Measurements from ENCODE around the gene SMIM45.
A peak's percentile ranks its signal among the peaks of the same experiment; 100 is the strongest.

The SMIM45 gene

DNA sequence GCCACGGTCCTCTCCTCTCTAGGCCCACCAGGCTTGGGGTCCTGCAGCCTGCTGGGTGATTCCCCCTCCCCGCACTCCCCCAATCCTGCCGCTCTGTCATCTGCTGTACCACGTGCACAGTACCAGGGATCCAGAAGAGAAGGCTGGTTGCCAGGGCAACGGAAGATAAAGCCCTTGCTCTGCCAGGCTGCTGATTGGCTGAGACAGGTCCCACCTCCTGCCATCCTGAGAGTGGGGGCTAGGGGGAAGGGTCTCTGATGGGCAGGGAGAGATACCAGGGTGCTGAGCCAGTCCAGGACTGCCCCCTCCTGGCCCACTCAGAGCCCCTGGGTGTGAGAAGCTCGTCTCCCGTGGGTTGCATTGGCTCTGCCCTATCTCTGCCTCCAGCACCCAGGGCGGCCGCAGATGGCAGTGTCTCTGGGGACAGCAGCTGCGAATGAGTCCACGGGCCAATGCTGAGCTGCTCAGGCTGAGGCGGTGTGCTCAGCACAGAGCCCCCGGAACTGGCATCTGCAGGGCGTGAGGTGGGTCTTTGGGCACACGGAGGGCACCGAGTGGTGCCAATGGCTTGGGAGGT lies at the start of gene SMIM45:
Gene SMIM45, plus strand, starts transcription at position 253 of the 577 bp plus-strand sequence.
- Mint-ChIP-seq H3K4me1 (peaks cover 21 to 35% (median 32%) of the 10 kb centered on the region in 3 donors), H3K9me3 (no peaks in the 10 kb centered on the region), H3K4me3 (peak within 1 kb of the TSS in 3 of 4 donors; percentile 5 to 86 (median 17)), H3K27me3 (no peaks in the 10 kb centered on the region), H3K36me3 (peaks cover 2% of the 10 kb centered on the region), H3K27ac (peak within 1 kb of the TSS; percentile 31 to 60 (median 46))

GRCh38 chr22:41902932-41903421 lies 49.0 kb upstream of the SMIM45 start:
- H3K36me3 Mint-ChIP-seq, result peaks cover 4% of the 10 kb centered on the region
- H3K27ac Mint-ChIP-seq, result peak overlapping the region in 1 of 3 donors; percentile 81
- H3K9me3 Mint-ChIP-seq, result no peaks in the 10 kb centered on the region
- H3K4me1 Mint-ChIP-seq, result peaks cover 0 to 3% (median 2%) of the 10 kb centered on the region in 3 donors
- no peaks in the 10 kb centered on the region for H3K27me3 Mint-ChIP-seq
- no peak overlapping the region for H3K4me3 Mint-ChIP-seq

- peaks cover 6% of the 10 kb centered on the region for H3K36me3 Mint-ChIP-seq
- peak overlapping the region; percentile 35 to 80 (median 75) for H3K27ac Mint-ChIP-seq
- H3K9me3 Mint-ChIP-seq, result no peaks in the 10 kb centered on the region
- peaks cover 9 to 14% (median 14%) of the 10 kb centered on the region in 3 donors for H3K4me1 Mint-ChIP-seq
- peaks cover 1% of the 10 kb centered on the region for H3K27me3 Mint-ChIP-seq
- no peak overlapping the region for H3K4me3 Mint-ChIP-seq
Observed at GRCh38 chr22:41904450-41905410, 47.2 kb upstream of the SMIM45 start.

GRCh38 chr22:41905411-41906202 lies 46.3 kb upstream of the SMIM45 start:
- peak overlapping the region in 2 of 3 donors; percentile 39 to 78 for H3K27ac Mint-ChIP-seq

DNA sequence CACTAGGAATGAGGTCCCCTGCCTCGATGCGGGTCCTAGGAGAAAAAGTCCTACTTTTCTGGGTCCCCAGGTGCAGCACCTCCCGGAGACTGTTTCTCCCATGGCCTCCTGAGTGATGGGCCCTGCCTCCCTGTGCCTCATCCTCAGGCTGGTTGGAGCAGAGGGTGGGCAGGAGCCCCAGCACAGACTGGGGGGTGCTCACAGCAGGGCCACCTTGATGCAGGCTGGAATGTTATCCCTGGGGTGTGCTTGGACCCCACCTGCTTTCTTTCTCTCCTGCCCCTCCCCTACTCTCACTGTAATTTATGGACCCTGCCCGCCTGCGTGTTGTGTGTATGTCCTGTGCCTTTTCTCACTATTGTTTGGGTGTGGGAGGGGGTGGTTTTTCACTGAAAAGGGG lies 45.1 kb upstream of the SMIM45 start:
- Mint-ChIP-seq H3K36me3 (peaks cover 6% of the 10 kb centered on the region), H3K9me3 (no peaks in the 10 kb centered on the region), H3K27ac (peak overlapping the region; percentile 55 to 99 (median 87)), H3K4me3 (peak overlapping the region in 2 of 4 donors; percentile 32 to 90), H3K27me3 (peaks cover 6% of the 10 kb centered on the region), H3K4me1 (peaks cover 9 to 18% (median 18%) of the 10 kb centered on the region in 3 donors)

More at GRCh38 chr22:41905411-41906202, 46.3 kb upstream of the SMIM45 start:
- no peak overlapping the region for H3K4me3 Mint-ChIP-seq
- H3K4me1 Mint-ChIP-seq, result peaks cover 9 to 14% (median 14%) of the 10 kb centered on the region in 3 donors
- peaks cover 6% of the 10 kb centered on the region for H3K36me3 Mint-ChIP-seq
- H3K27me3 Mint-ChIP-seq, result peaks cover 1% of the 10 kb centered on the region
- no peaks in the 10 kb centered on the region for H3K9me3 Mint-ChIP-seq

- Mint-ChIP-seq H3K27me3 (peaks cover 10% of the 10 kb centered on the region), H3K4me3 (peak overlapping the region in 3 of 4 donors; percentile 41 to 90 (median 88)), H3K36me3 (peaks cover 6% of the 10 kb centered on the region), H3K4me1 (peaks cover 9 to 25% (median 24%) of the 10 kb centered on the region in 3 donors), H3K9me3 (no peaks in the 10 kb centered on the region), H3K27ac (peak overlapping the region; percentile 55 to 99 (median 87))
Observed at GRCh38 chr22:41907436-41908401, 44.2 kb upstream of the SMIM45 start.

GRCh38 chr22:41908411-41909309 lies 43.3 kb upstream of the SMIM45 start:
- Mint-ChIP-seq H3K27me3 (peaks cover 11% of the 10 kb centered on the region), H3K27ac (peak overlapping the region; percentile 96 to 99 (median 97)), H3K4me3 (peak overlapping the region; percentile 60 to 90 (median 88)), H3K4me1 (peaks cover 9 to 31% (median 29%) of the 10 kb centered on the region in 3 donors), H3K36me3 (peaks cover 6% of the 10 kb centered on the region), H3K9me3 (no peaks in the 10 kb centered on the region)

DNA sequence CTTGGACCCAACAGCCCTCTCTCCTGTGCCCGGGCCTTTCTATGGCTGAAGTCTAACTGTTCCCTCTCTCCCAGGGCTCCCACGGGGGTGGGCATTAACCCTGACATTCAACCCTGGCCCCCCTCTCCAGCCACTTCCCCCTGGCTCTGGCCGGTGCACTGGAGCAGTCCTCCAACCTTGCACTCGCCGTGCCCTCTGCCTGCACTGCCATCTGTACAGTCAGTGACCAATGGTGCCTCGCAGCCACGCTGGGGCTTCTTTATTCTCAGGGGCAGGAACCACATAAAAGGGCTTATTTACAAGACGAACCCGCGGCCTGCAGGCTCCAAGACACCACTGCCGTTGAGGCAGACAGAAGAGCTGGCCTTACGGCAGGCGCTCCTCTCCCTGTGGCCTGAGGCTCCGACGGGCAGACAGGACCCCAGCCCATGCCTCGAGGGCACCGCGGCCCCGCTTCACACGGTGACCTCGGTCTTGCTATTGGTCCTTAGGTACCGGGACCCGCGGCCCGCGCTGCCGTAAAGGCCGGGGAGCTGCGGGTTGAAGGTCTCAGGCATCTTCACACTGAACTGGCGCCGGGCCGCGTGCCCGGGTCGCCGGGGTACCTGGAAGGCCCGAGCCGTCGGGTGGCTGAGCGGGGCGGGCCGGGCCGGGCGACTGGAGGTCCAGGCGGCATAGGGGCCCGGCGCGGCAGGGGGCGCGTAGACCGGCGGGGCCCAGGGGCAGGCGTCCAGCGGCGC lies 42.5 kb upstream of the SMIM45 start:
- H3K27ac Mint-ChIP-seq, result peak overlapping the region; percentile 96 to 99 (median 97)
- H3K27me3 Mint-ChIP-seq, result peaks cover 11% of the 10 kb centered on the region

DNA sequence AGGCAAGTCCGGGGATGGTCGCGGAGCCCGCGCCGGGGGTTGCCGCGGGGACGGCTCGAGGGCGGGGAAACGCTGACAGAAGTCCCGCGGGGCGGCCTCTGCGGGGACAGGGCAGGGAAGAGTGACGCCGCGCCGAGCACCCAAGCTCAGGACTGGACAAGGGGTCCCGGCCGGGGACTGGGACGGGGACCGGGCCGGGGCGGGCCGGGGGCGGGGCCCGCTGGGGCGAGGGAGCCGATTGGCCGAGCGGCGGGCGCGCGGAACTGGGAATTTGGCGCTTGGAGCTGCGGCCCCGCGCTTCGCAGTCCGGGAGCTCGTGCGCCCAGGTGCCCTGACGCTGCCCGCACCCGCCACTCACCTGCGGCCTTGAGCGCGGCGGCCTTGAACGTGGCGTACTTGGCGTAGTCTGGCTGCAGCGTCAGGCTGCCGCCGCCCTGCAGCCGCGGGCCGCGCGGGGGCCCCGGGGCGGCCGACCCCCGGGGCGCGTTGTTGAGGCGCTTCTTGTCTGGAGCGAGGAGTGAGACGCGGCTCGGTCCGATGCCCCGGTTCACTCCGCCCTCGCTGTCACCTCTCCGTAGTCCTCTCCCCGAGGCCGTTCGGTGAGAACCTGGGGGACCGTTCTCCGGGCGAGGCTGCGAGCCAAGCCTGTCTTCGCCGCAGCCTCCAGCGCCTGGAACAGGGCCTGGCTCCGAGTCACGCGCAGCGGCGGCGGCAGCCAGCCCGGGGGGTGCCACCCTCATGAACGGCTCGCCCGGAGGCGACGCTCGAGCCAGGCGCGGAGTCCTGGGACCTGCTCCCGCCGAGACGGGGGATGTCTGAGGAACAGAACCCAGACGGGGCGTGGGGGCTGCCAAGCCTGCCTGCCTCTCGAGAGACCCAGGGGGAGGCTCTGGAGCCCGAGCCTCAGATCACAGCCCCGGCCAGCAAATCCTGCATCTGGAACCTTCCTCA lies 41.6 kb upstream of the SMIM45 start:
- H3K36me3 Mint-ChIP-seq, result peaks cover 6% of the 10 kb centered on the region
- peak overlapping the region; percentile 71 to 86 (median 80) for H3K4me3 Mint-ChIP-seq
- H3K9me3 Mint-ChIP-seq, result no peaks in the 10 kb centered on the region
- H3K27me3 Mint-ChIP-seq, result peaks cover 11% of the 10 kb centered on the region
- peaks cover 9 to 31% (median 29%) of the 10 kb centered on the region in 3 donors for H3K4me1 Mint-ChIP-seq
- peak overlapping the region in 2 of 3 donors; percentile 83 to 91 for H3K27ac Mint-ChIP-seq

More for the DNA sequence above, 42.5 kb upstream of the SMIM45 start:
- no peaks in the 10 kb centered on the region for H3K9me3 Mint-ChIP-seq
- H3K36me3 Mint-ChIP-seq, result peaks cover 6% of the 10 kb centered on the region
- peak overlapping the region; percentile 60 to 90 (median 84) for H3K4me3 Mint-ChIP-seq
- H3K4me1 Mint-ChIP-seq, result peaks cover 9 to 31% (median 29%) of the 10 kb centered on the region in 3 donors

DNA sequence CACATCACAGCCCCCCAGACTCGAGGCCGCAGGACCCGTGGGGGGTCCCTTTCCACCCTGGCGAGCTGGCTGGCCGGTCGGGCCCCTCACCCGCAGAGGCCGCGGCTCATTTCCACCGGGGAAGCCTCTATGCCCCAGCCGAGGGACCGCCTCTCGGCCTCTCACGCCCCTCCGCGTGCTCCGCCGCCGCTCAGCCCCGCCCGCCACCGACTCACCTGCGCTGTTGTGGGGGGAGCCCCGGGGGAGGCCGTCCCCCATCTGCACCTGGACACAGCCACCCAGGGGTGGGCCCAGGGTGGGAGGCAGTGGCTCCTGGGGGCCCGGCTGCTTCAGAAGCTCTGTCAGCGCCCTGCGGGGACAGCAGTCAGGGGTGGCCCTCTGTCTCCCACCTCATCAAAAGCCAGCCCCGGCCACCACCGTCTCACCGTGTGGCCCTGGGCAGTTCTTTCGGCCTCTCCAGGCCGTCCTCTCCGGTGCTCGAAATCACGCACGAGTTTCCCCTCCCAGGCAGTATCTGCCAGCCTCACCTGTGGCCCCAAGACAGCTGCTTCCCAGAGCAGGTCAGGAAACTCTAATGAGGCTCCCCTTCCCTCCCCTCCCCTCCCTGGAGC lies 40.8 kb upstream of the SMIM45 start:
- Mint-ChIP-seq H3K27me3 (peaks cover 16% of the 10 kb centered on the region), H3K27ac (peak overlapping the region; percentile 73 to 91 (median 83)), H3K9me3 (no peaks in the 10 kb centered on the region), H3K4me3 (peak overlapping the region; percentile 41 to 92 (median 84)), H3K36me3 (peaks cover 4% of the 10 kb centered on the region), H3K4me1 (peaks cover 15 to 36% (median 31%) of the 10 kb centered on the region in 3 donors)

Measured in IgD-negative memory B cell (primary cell).